GM06990 (cell line): ENCODE results near the gene RYR2.

ENCODE experiments used
- DNase-seq: peaks from one replicate; pipeline ENCODE4 v3.0.0-alpha.2; 2011; ENCODE audit not compliant: insufficient read length; ENCODE audit errors: extremely low read depth
- H3K27me3 ChIP-seq: replicated peaks from 2 replicates; pipeline ENCODE4 v1.6.0; 2011; ENCODE audit warnings: low read length; ENCODE audit not compliant: control insufficient read depth, insufficient read depth
- H3K36me3 ChIP-seq: 2 replicates; pipeline ENCODE4 v1.5.1; 2011; ENCODE audit warnings: low read length; ENCODE audit not compliant: control insufficient read depth, insufficient read depth
- H3K4me3 ChIP-seq: replicated peaks from 2 replicates; pipeline ENCODE4 v1.5.1; 2011; ENCODE audit warnings: low read depth, mild to moderate bottlenecking, control low read depth, low read length
- CTCF ChIP-seq: IDR thresholded peaks from 2 replicates; pipeline ENCODE4 v1.5.1; 2011; ENCODE audit warnings: low read length, control low read depth, mild to moderate bottlenecking, inconsistent platforms; ENCODE audit not compliant: insufficient read depth, poor library complexity, severe bottlenecking

RYR2 gene

GRCh38 chr1:237470712-237471338 lies 428.8 kb downstream of the RYR2 start:
- DNase-seq: no peak
- no peak for TF ChIP-seq CTCF
- H3K4me3 ChIP-seq: no peak overlapping the region
- H3K36me3 ChIP-seq: no peaks in the 10 kb centered on the region
- no peaks in the 10 kb centered on the region for H3K27me3 ChIP-seq

DNA sequence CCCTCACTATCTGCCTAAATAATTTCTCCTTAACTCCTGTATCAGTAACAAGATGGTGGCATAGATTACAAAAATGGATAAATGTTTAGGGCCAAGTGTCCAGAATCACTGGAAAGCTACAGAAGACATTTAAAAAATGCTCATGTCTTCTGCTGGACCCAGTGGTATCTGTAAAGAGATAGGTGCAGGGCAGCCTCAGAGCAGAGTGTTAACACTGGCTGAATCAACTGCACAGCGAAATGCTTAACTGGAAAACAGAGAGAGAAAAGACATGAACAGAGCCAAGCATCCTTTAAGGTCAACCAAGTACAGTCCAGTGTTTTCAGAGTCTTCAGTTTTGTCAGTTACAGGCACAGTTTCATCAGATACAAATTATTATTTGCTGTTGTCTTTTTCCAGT lies 429.4 kb downstream of the RYR2 start:
- no peaks in the 10 kb centered on the region for H3K36me3 ChIP-seq
- H3K27me3 ChIP-seq: no peaks in the 10 kb centered on the region
- no peak for DNase-seq
- no peak for TF ChIP-seq CTCF
- no peak overlapping the region for H3K4me3 ChIP-seq

DNA sequence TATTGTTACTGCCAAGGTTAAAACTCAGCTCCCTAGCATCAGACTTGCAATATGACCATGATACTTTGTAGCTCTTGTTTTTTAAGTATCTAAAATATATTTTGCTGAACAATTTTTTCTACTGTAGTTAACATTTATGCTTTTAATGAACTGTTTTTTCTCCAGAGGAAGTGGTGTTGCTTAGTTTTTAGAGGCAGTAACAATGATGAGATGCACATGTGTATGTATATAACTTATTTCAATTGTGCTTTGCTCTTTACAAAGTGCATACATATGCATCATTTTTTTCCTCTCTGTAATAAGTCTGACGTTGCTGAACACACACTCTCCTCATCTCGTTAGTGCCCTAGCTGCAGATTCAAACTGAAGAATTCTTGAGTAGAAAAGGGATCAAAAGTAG lies 430.0 kb downstream of the RYR2 start:
- H3K36me3 ChIP-seq: no peaks in the 10 kb centered on the region
- no peaks in the 10 kb centered on the region for H3K27me3 ChIP-seq
- no peak for TF ChIP-seq CTCF
- no peak for DNase-seq
- no peak overlapping the region for H3K4me3 ChIP-seq

GRCh38 chr1:237473854-237474253 lies 431.9 kb downstream of the RYR2 start:
- TF ChIP-seq CTCF: no peak
- no peaks in the 10 kb centered on the region for H3K36me3 ChIP-seq
- no peaks in the 10 kb centered on the region for H3K27me3 ChIP-seq
- DNase-seq: no peak
- no peak overlapping the region for H3K4me3 ChIP-seq

DNA sequence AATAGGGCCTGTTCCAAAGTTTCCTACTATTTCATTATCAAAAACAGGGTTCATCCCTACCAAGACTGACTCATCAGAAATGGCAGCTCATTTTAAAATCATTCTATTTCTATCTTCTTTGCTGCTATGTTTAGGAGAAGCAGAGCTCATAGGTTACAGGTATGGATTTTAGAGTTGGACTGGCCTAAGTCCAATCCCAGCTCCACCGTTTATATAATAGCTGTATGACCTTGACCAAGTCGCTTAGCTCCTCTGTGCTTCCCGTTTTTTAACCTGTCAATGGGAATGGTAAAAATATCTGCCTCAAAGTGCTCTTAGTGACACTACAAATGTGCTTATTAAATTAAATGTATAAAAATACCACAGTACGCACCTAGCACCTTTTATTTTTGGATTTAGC lies 436.1 kb downstream of the RYR2 start:
- no peak for TF ChIP-seq CTCF
- no peak for DNase-seq
- Histone ChIP-seq H3K27me3 (no peaks in the 10 kb centered on the region), H3K4me3 (no peak overlapping the region), H3K36me3 (no peaks in the 10 kb centered on the region)

GRCh38 chr1:237478842-237479241 lies 436.9 kb downstream of the RYR2 start:
- H3K27me3 ChIP-seq: no peaks in the 10 kb centered on the region

More at GRCh38 chr1:237478842-237479241, 436.9 kb downstream of the RYR2 start:
- H3K4me3 ChIP-seq: no peak overlapping the region
- no peak for DNase-seq
- H3K36me3 ChIP-seq: no peaks in the 10 kb centered on the region
- TF ChIP-seq CTCF: no peak
